GM12878 (cell line): ENCODE results near the gene PHLDB3. TPM values are rescaled to one million over a fixed set of nuclear protein-coding genes. Genes with fewer than 3 reads are reported as not detected.

Source experiments
- BACH1 ChIP-seq: fragments of 450-650 bp; IDR thresholded peaks from 2 replicates; pipeline ENCODE4 v1.6.1; 2017; ENCODE audit warnings: mild to moderate bottlenecking, borderline replicate concordance
- BHLHE40 ChIP-seq, 2 experiments: fragments of 450-650 bp in 1 of 2; IDR thresholded peaks; 2 replicates each; pipeline ENCODE4 v1.6.1; 2011 to 2017; ENCODE audit warnings: low read depth in 2 of 2, borderline replicate concordance in 1 of 2, improper control_type of control experiment in 1 of 2, low read length in 1 of 2, mild to moderate bottlenecking in 1 of 2
- BMI1 ChIP-seq: fragments of 450-650 bp; IDR thresholded peaks from 2 replicates; pipeline ENCODE4 v1.6.1; 2016; ENCODE audit warnings: mild to moderate bottlenecking, moderate library complexity, borderline replicate concordance
- BRCA1 ChIP-seq: IDR thresholded peaks from 2 replicates; pipeline ENCODE4 v1.6.1; 2011; ENCODE audit warnings: low read depth, low read length, improper control_type of control experiment
- CEBPB ChIP-seq, 2 experiments: fragments of 150-350 bp in 1 of 2; IDR thresholded peaks; 2 replicates each; pipeline ENCODE4 v1.6.1; 2012 to 2014; ENCODE audit warnings: low read depth in 2 of 2, low read length in 2 of 2, borderline replicate concordance in 1 of 2, inconsistent platforms in 1 of 2
- CREM ChIP-seq: IDR thresholded peaks from 2 replicates; pipeline ENCODE4 v1.6.1; 2014; ENCODE audit warnings: antibody characterized with exemption, low read depth
- CTCF ChIP-seq, 3 experiments: IDR thresholded peaks in 2 of 3; conservative IDR thresholded peaks in 1 of 3; 2 replicates each; pipeline ENCODE4 v1.5.1; 2011; ENCODE audit warnings: low read depth in 3 of 3, low read length in 3 of 3, mild to moderate bottlenecking in 3 of 3, control low read depth in 2 of 3, moderate library complexity in 2 of 3, inconsistent platforms in 1 of 3, mixed read lengths in 1 of 3; ENCODE audit not compliant: control insufficient read depth in 2 of 3, insufficient read depth in 1 of 3; ENCODE audit errors: extremely low read depth in 1 of 3
- EED ChIP-seq: sonication (generic); IDR thresholded peaks from 2 replicates; pipeline ENCODE4 v1.6.1; 2016; ENCODE audit warnings: antibody characterized with exemption, low read depth
- ETV6 ChIP-seq, 2 experiments: fragments of 450-650 bp in 1 of 2; IDR thresholded peaks in 1 of 2; conservative IDR thresholded peaks in 1 of 2; 2 replicates each; pipeline ENCODE4 v1.6.1; 2014; ENCODE audit warnings: antibody characterized with exemption in 1 of 2, borderline replicate concordance in 1 of 2, low read depth in 1 of 2, mild to moderate bottlenecking in 1 of 2, moderate library complexity in 1 of 2
- FOS ChIP-seq: IDR thresholded peaks from 3 replicates; pipeline ENCODE4 v1.6.1; 2011; ENCODE audit warnings: borderline replicate concordance; ENCODE audit not compliant: insufficient read length; ENCODE audit errors: extremely low read depth
- IKZF2 ChIP-seq, 2 experiments: fragments of 450-650 bp; IDR thresholded peaks; 2 replicates each; pipeline ENCODE4 v1.6.1; 2017; ENCODE audit warnings: mild to moderate bottlenecking in 2 of 2, moderate library complexity in 2 of 2
- MTA2 ChIP-seq: fragments of 450-650 bp; IDR thresholded peaks from 2 replicates; pipeline ENCODE4 v1.6.1; 2016; ENCODE audit warnings: low read depth, mild to moderate bottlenecking, moderate library complexity
- NFYB ChIP-seq: IDR thresholded peaks from 2 replicates; pipeline ENCODE4 v1.6.1; 2011; ENCODE audit warnings: low read depth, mild to moderate bottlenecking, low read length, improper control_type of control experiment, moderate library complexity; ENCODE audit not compliant: insufficient read depth
- NKRF ChIP-seq: fragments of 450-650 bp; conservative IDR thresholded peaks from 2 replicates; pipeline ENCODE4 v1.6.1; 2017; ENCODE audit warnings: mild to moderate bottlenecking, moderate library complexity
- RAD51 ChIP-seq: fragments of 450-650 bp; IDR thresholded peaks from 2 replicates; pipeline ENCODE4 v1.6.1; 2016; ENCODE audit warnings: moderate library complexity, mild to moderate bottlenecking, inconsistent platforms
- SMAD1 ChIP-seq: fragments of 450-650 bp; IDR thresholded peaks from 2 replicates; pipeline ENCODE4 v1.6.1; 2018; ENCODE audit warnings: mild to moderate bottlenecking, low read depth; ENCODE audit not compliant: partially characterized antibody
- TBL1XR1 ChIP-seq: IDR thresholded peaks from 2 replicates; pipeline ENCODE4 v1.6.1; 2012; ENCODE audit warnings: low read depth, low read length, improper control_type of control experiment
- WRNIP1 ChIP-seq: IDR thresholded peaks from 2 replicates; pipeline ENCODE4 v1.6.1; 2011; ENCODE audit warnings: low read depth, low read length, improper control_type of control experiment, borderline replicate concordance
- ZNF274 ChIP-seq: IDR thresholded peaks from one replicate; pipeline ENCODE4 v1.8.0; 2011; ENCODE audit not compliant: insufficient read length, insufficient read depth
- ZNF622 ChIP-seq: fragments of 450-650 bp; IDR thresholded peaks from 2 replicates; pipeline ENCODE4 v1.6.1; 2017; ENCODE audit warnings: mild to moderate bottlenecking, inconsistent platforms
- ZZZ3 ChIP-seq: IDR thresholded peaks from 2 replicates; pipeline ENCODE4 v1.6.1; 2011; ENCODE audit warnings: low read depth; ENCODE audit not compliant: control insufficient read depth, insufficient read length
- polyA plus RNA-seq, 11 experiments: library from polyadenylated mRNA; depleted of rRNA in 4 of 11; unstranded in 6 of 11; stranded (reverse) in 5 of 11; fragments of >200 nt; fragmentation: Nextera tagmentation in 4 of 11; fragmentation: Illumina TruSeq in 1 of 11; extraction: Ambion mirVana in 4 of 11; extraction: Trizol in 1 of 11; gene quantifications; 1 replicate in 1 of 11; 2 replicates in 10 of 11; pipeline versions ENCODE4 v1.2.1 to v1.2.3, GENCODE V29; 2011 to 2016; ENCODE audit warnings: inconsistent platforms in 2 of 11, missing spikeins in 2 of 11, low read depth in 1 of 11
- total RNA-seq, 4 experiments: library from RNA; depleted of rRNA in 3 of 4; stranded (reverse); fragments of >200 nt in 3 of 4; fragmentation: Illumina TruSeq in 1 of 4; extraction: Trizol in 1 of 4; gene quantifications; 2 replicates each; pipeline versions ENCODE4 v1.2.1 to v1.2.3, GENCODE V29; 2013 to 2021
- TF ChIP-seq, protein P1 (sequence below): fragments of 450-650 bp; IDR thresholded peaks from 2 replicates; pipeline ENCODE4 v1.6.1; 2017; ENCODE audit warnings: mild to moderate bottlenecking, moderate library complexity

The PHLDB3 gene
- total and polyA plus RNA-seq, 10 of the 15 experiments (the other 5 are each of a cell fraction or from before 2014, with no cell fraction given): 0.13 to 13.0 (median 5.5) TPM

- TF ChIP-seq CTCF (IDR thresholded peaks at IDR 0.05 in 2 of 3, conservative IDR thresholded peaks at IDR 0.05 in 1 of 3; ENCODE audit: control insufficient read depth in 2 of 3, extremely low read depth in 1 of 3, insufficient read depth in 1 of 3, low read depth in 3 of 3, low read length in 3 of 3): peak; percentile 76 to 90 (median 88)
- TF ChIP-seq, protein P1, sequence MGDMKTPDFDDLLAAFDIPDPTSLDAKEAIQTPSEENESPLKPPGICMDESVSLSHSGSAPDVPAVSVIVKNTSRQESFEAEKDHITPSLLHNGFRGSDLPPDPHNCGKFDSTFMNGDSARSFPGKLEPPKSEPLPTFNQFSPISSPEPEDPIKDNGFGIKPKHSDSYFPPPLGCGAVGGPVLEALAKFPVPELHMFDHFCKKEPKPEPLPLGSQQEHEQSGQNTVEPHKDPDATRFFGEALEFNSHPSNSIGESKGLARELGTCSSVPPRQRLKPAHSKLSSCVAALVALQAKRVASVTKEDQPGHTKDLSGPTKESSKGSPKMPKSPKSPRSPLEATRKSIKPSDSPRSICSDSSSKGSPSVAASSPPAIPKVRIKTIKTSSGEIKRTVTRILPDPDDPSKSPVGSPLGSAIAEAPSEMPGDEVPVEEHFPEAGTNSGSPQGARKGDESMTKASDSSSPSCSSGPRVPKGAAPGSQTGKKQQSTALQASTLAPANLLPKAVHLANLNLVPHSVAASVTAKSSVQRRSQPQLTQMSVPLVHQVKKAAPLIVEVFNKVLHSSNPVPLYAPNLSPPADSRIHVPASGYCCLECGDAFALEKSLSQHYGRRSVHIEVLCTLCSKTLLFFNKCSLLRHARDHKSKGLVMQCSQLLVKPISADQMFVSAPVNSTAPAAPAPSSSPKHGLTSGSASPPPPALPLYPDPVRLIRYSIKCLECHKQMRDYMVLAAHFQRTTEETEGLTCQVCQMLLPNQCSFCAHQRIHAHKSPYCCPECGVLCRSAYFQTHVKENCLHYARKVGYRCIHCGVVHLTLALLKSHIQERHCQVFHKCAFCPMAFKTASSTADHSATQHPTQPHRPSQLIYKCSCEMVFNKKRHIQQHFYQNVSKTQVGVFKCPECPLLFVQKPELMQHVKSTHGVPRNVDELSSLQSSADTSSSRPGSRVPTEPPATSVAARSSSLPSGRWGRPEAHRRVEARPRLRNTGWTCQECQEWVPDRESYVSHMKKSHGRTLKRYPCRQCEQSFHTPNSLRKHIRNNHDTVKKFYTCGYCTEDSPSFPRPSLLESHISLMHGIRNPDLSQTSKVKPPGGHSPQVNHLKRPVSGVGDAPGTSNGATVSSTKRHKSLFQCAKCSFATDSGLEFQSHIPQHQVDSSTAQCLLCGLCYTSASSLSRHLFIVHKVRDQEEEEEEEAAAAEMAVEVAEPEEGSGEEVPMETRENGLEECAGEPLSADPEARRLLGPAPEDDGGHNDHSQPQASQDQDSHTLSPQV: no peak
- TF ChIP-seq ETV6 (conservative IDR thresholded peaks at IDR 0.05 in 1 of 2, IDR thresholded peaks at IDR 0.05 in 1 of 2; ENCODE audit: borderline replicate concordance in 1 of 2, low read depth in 1 of 2): no peak
- TF ChIP-seq WRNIP1: no peak
- no peak for TF ChIP-seq CEBPB (IDR thresholded peaks at IDR 0.05; ENCODE audit: borderline replicate concordance in 1 of 2, low read depth in 2 of 2, low read length in 2 of 2)
- no peak for TF ChIP-seq BACH1
- no peak for TF ChIP-seq NFYB
- no peak for TF ChIP-seq MTA2
- no peak for TF ChIP-seq NKRF
- TF ChIP-seq EED: peak; percentile 39; the same call in 1 of the 2 replicates
- TF ChIP-seq BHLHE40 (IDR thresholded peaks at IDR 0.05; ENCODE audit: borderline replicate concordance in 1 of 2, low read depth in 2 of 2, low read length in 1 of 2): no peak
- no peak for TF ChIP-seq ZZZ3
- no peak for TF ChIP-seq CREM
- peak; percentile 47 to 56; a peak in 3 of 4 replicates for TF ChIP-seq IKZF2 (IDR thresholded peaks at IDR 0.05)
- no peak for TF ChIP-seq ZNF274
- no peak for TF ChIP-seq ZNF622
- TF ChIP-seq FOS: no peak
- no peak; the same call in 1 of the 2 replicates for TF ChIP-seq RAD51
- no peak for TF ChIP-seq SMAD1
- no peak for TF ChIP-seq BRCA1
- no peak for TF ChIP-seq BMI1
- TF ChIP-seq TBL1XR1: no peak
Observed at GRCh38 chr19:43519436-43520088, 15.0 kb upstream of the PHLDB3 start (continued).
